ENCODE measurements around the gene CYP24A1. TPM values are rescaled to one million over a fixed set of nuclear protein-coding genes. Genes with fewer than 3 reads are reported as not detected.

Gene CYP24A1
- total and polyA plus RNA-seq, 2 of the 13 experiments (the other 11 are each of a cell fraction or from before 2014, with no cell fraction given), result 9.4 to 32.7 TPM

GRCh38 chr20:54132612-54133433, 41.0 kb downstream of the CYP24A1 start (continued):
- peak; percentile 32; the same call in 1 of the 2 replicates for TF ChIP-seq BRCA1 (CRISPR knock-in tag; IDR thresholded peaks at IDR 0.05)
- peak; percentile 90 for TF ChIP-seq FOXJ3 (CRISPR knock-in tag; IDR thresholded peaks at IDR 0.05; ENCODE audit: borderline replicate concordance)
- peak; percentile 40; the same call in 1 of the 2 replicates for TF ChIP-seq RNF2 (conservative IDR thresholded peaks at IDR 0.05; ENCODE audit: low read depth)
- peak; percentile 85 for TF ChIP-seq PAXIP1 (CRISPR knock-in tag; conservative IDR thresholded peaks at IDR 0.05)
- peak; percentile 68 for TF ChIP-seq SRF (IDR thresholded peaks at IDR 0.05; ENCODE audit: low read depth, low read length)
- TF ChIP-seq ZBTB43 (CRISPR knock-in tag; conservative IDR thresholded peaks at IDR 0.05), result peak; percentile 87
- no peak for TF ChIP-seq TP53 (CRISPR knock-in tag; conservative IDR thresholded peaks at IDR 0.05)
- TF ChIP-seq ZNF354B (CRISPR knock-in tag; IDR thresholded peaks at IDR 0.05), result 0 out of 2 replicates have a peak, but pooled peaks have one; percentile 66
- TF ChIP-seq CHD4 (IDR thresholded peaks at IDR 0.05; ENCODE audit: borderline replicate concordance, low read length), result peak; percentile 96
- peak; percentile 18; the same call in 1 of the 2 replicates for TF ChIP-seq HDAC1 (CRISPR knock-in tag; IDR thresholded peaks at IDR 0.05)
- peak; percentile 92 for TF ChIP-seq ZNF331 (CRISPR knock-in tag; IDR thresholded peaks at IDR 0.05)
- peak; percentile 80 for TF ChIP-seq NR2C2 (CRISPR knock-in tag; IDR thresholded peaks at IDR 0.05; ENCODE audit: borderline replicate concordance)
- TF ChIP-seq NFYC (CRISPR knock-in tag; IDR thresholded peaks at IDR 0.05), result peak; percentile 53; the same call in 1 of the 2 replicates
- peak; percentile 95 for TF ChIP-seq RBFOX2 (IDR thresholded peaks at IDR 0.05; ENCODE audit: low read depth, low read length)
- no peak for TF ChIP-seq E2F1 (CRISPR knock-in tag; IDR thresholded peaks at IDR 0.05)
- peak; percentile 80 for TF ChIP-seq HNF4A (CRISPR knock-in tag; IDR thresholded peaks at IDR 0.05)
- peak; percentile 18; the same call in 1 of the 2 replicates for TF ChIP-seq HINFP (CRISPR knock-in tag; IDR thresholded peaks at IDR 0.05; ENCODE audit: low read depth)
- TF ChIP-seq RXRA (CRISPR knock-in tag; IDR thresholded peaks at IDR 0.05), result peak; percentile 69; the same call in 1 of the 2 replicates
- TF ChIP-seq FOXP4 (CRISPR knock-in tag; IDR thresholded peaks at IDR 0.05), result peak; percentile 86
- no peak for TF ChIP-seq KMT2A (CRISPR knock-in tag; IDR thresholded peaks at IDR 0.05)
